Astrocyte (in vitro differentiated cells and primary cell): ENCODE results near the gene TSGA10. TPM values are rescaled to one million over a fixed set of nuclear protein-coding genes. Genes with fewer than 3 reads are reported as not detected.

Source experiments
- DNase-seq: peaks from one replicate; pipeline ENCODE4 v3.0.0-alpha.2; 2010; ENCODE audit warnings: low read depth
- FAIRE-seq: peaks from 2 replicates; lab custom pipeline; 2011; peaks lifted over from hg19 to GRCh38; lab: Jason Lieb, UNC
- H2AFZ ChIP-seq: 2 replicates; pipeline ENCODE4 v1.6.0; 2012; ENCODE audit warnings: low read depth, low read length, inconsistent platforms
- H3K27ac ChIP-seq: 2 replicates; pipeline ENCODE4 v1.5.1; 2011; ENCODE audit warnings: low read depth, low read length, inconsistent platforms
- H3K27me3 ChIP-seq: 2 replicates; pipeline ENCODE4 v1.6.0; 2011; ENCODE audit warnings: low read length, inconsistent platforms; ENCODE audit not compliant: insufficient read depth
- H3K36me3 ChIP-seq: 2 replicates; pipeline ENCODE4 v1.5.1; 2011; ENCODE audit warnings: low read length, inconsistent platforms; ENCODE audit not compliant: insufficient read depth
- H3K4me1 ChIP-seq: 2 replicates; pipeline ENCODE4 v1.5.1; 2011; ENCODE audit warnings: low read length, inconsistent platforms; ENCODE audit not compliant: insufficient read depth
- H3K4me2 ChIP-seq: 2 replicates; pipeline ENCODE4 v1.6.0; 2012; ENCODE audit warnings: low read length, inconsistent platforms
- H3K4me3 ChIP-seq: 2 replicates; pipeline ENCODE4 v1.5.1; 2011; ENCODE audit warnings: low read depth, mild to moderate bottlenecking, low read length, inconsistent platforms; ENCODE audit not compliant: insufficient read depth
- H3K79me2 ChIP-seq: 2 replicates; pipeline ENCODE4 v1.6.0; 2012; ENCODE audit warnings: mild to moderate bottlenecking, low read length, inconsistent platforms; ENCODE audit not compliant: insufficient read depth
- H3K9ac ChIP-seq: 2 replicates; pipeline ENCODE4 v1.6.0; 2012; ENCODE audit warnings: mild to moderate bottlenecking, low read length, inconsistent platforms
- H3K9me3 ChIP-seq: 2 replicates; pipeline ENCODE4 v1.5.1; 2012; ENCODE audit warnings: low read depth, mild to moderate bottlenecking, low read length, inconsistent platforms; ENCODE audit not compliant: insufficient read depth
- H4K20me1 ChIP-seq: 2 replicates; pipeline ENCODE4 v1.6.0; 2012; ENCODE audit warnings: low read length, inconsistent platforms; ENCODE audit not compliant: insufficient read depth
- H3K27ac Mint-ChIP-seq: one replicate; pipeline ENCODE4 v1.8.0; 2021; ENCODE audit warnings: mild to moderate bottlenecking, mixed read lengths; ENCODE audit not compliant: unreplicated experiment
- H3K27me3 Mint-ChIP-seq: one replicate; pipeline ENCODE4 v1.8.0; 2021; ENCODE audit warnings: low read depth, mixed read lengths; ENCODE audit not compliant: unreplicated experiment
- H3K36me3 Mint-ChIP-seq: one replicate; pipeline ENCODE4 v1.8.0; 2021; ENCODE audit warnings: low read depth, mixed read lengths; ENCODE audit not compliant: unreplicated experiment
- H3K4me1 Mint-ChIP-seq: one replicate; pipeline ENCODE4 v1.8.0; 2021; ENCODE audit warnings: low read depth, mixed read lengths; ENCODE audit not compliant: unreplicated experiment
- H3K4me3 Mint-ChIP-seq: one replicate; pipeline ENCODE4 v1.8.0; 2021; ENCODE audit warnings: mild to moderate bottlenecking, moderate library complexity, mixed read lengths; ENCODE audit not compliant: unreplicated experiment
- H3K9me3 Mint-ChIP-seq: one replicate; pipeline ENCODE4 v1.8.0; 2021; ENCODE audit warnings: mild to moderate bottlenecking, mixed read lengths; ENCODE audit not compliant: unreplicated experiment
- CTCF ChIP-seq: IDR thresholded peaks from 2 replicates; pipeline ENCODE4 v1.5.1; 2011; ENCODE audit warnings: low read depth, mild to moderate bottlenecking, inconsistent platforms, low read length, moderate library complexity; ENCODE audit not compliant: insufficient read depth
- EZH2 ChIP-seq: IDR thresholded peaks from 2 replicates; pipeline ENCODE4 v1.6.1; 2012; ENCODE audit warnings: mild to moderate bottlenecking, low read length, inconsistent platforms; ENCODE audit not compliant: insufficient read depth
- total RNA-seq: library from RNA; stranded (reverse); gene quantifications from 2 replicates; pipeline ENCODE4 v1.2.1, GENCODE V29; 2021

The TSGA10 gene
- total RNA-seq, 1 donor from 2014 or later, result 3.9 TPM

- Histone ChIP-seq H4K20me1 (no peaks in the 10 kb centered on the region), H3K4me1 (no peaks in the 10 kb centered on the region), H3K27ac (no peak overlapping the region), H2AFZ (no peak overlapping the region), H3K4me3 (no peak overlapping the region), H3K36me3 (no peaks in the 10 kb centered on the region), H3K4me2 (no peak overlapping the region), H3K79me2 (no peaks in the 10 kb centered on the region), H3K27me3 (no peaks in the 10 kb centered on the region), H3K9me3 (no peaks in the 10 kb centered on the region), H3K9ac (no peak overlapping the region)
- Mint-ChIP-seq H3K4me3 (no peak overlapping the region), H3K9me3 (no peaks in the 10 kb centered on the region), H3K36me3 (no peaks in the 10 kb centered on the region), H3K4me1 (no peaks in the 10 kb centered on the region), H3K27ac (no peak overlapping the region), H3K27me3 (no peaks in the 10 kb centered on the region)
- no peak for DNase-seq
- TF ChIP-seq CTCF (no peak), EZH2 (no peak)
- no peak for FAIRE-seq
These were observed 47.8 kb downstream of the TSGA10 start for GRCh38 chr2:99106913-99107312.

GRCh38 chr2:99104006-99104405, 50.7 kb downstream of the TSGA10 start:
- Histone ChIP-seq H3K4me1 (no peaks in the 10 kb centered on the region), H4K20me1 (no peaks in the 10 kb centered on the region), H3K79me2 (no peaks in the 10 kb centered on the region), H3K4me2 (no peak overlapping the region), H3K4me3 (no peak overlapping the region), H3K9ac (no peak overlapping the region), H3K36me3 (no peaks in the 10 kb centered on the region), H3K9me3 (no peaks in the 10 kb centered on the region), H2AFZ (no peak overlapping the region), H3K27me3 (no peaks in the 10 kb centered on the region), H3K27ac (no peak overlapping the region)
- FAIRE-seq, result no peak
- no peaks in the 10 kb centered on the region for H3K36me3 Mint-ChIP-seq
- no peaks in the 10 kb centered on the region for H3K4me1 Mint-ChIP-seq
- no peak overlapping the region for H3K27ac Mint-ChIP-seq
- no peak for DNase-seq
- no peak overlapping the region for H3K4me3 Mint-ChIP-seq
- H3K9me3 Mint-ChIP-seq, result no peaks in the 10 kb centered on the region
- H3K27me3 Mint-ChIP-seq, result no peaks in the 10 kb centered on the region
- TF ChIP-seq EZH2 (no peak), CTCF (no peak)

- no peak overlapping the region for H3K4me2 ChIP-seq
- no peaks in the 10 kb centered on the region for H3K36me3 ChIP-seq
- H3K4me3 Mint-ChIP-seq, result no peak overlapping the region
- no peaks in the 10 kb centered on the region for H3K27me3 Mint-ChIP-seq
- H3K36me3 Mint-ChIP-seq, result no peaks in the 10 kb centered on the region
- no peak overlapping the region for H3K9ac ChIP-seq
- no peaks in the 10 kb centered on the region for H3K27me3 ChIP-seq
- H4K20me1 ChIP-seq, result no peaks in the 10 kb centered on the region
- no peak overlapping the region for H2AFZ ChIP-seq
- H3K4me3 ChIP-seq, result no peak overlapping the region
- TF ChIP-seq CTCF (no peak), EZH2 (no peak)
- H3K4me1 Mint-ChIP-seq, result no peaks in the 10 kb centered on the region
- H3K9me3 ChIP-seq, result no peaks in the 10 kb centered on the region
- no peaks in the 10 kb centered on the region for H3K9me3 Mint-ChIP-seq
- FAIRE-seq, result no peak
- DNase-seq, result no peak
- no peak overlapping the region for H3K27ac ChIP-seq
- H3K27ac Mint-ChIP-seq, result no peak overlapping the region
- H3K79me2 ChIP-seq, result no peaks in the 10 kb centered on the region
- no peaks in the 10 kb centered on the region for H3K4me1 ChIP-seq
These were observed 53.0 kb downstream of the TSGA10 start for GRCh38 chr2:99101697-99102096.
